Nephron progenitor cell (in vitro differentiated cells): Measurements from ENCODE around the gene LRRN3.
A peak's percentile ranks its signal among the peaks of the same experiment; 100 is the strongest.

ENCODE experiments used
- DNase-seq: peaks from one replicate; pipeline ENCODE4 v3.0.0; 2021
- H3K27ac Mint-ChIP-seq: 2 replicates; pipeline ENCODE4 v1.8.0; 2021; ENCODE audit warnings: mild to moderate bottlenecking, moderate library complexity, mixed read lengths
- H3K27me3 Mint-ChIP-seq: 2 replicates; pipeline ENCODE4 v1.8.0; 2021; ENCODE audit warnings: mild to moderate bottlenecking, low read depth, mixed read lengths; ENCODE audit not compliant: poor library complexity
- H3K36me3 Mint-ChIP-seq: 2 replicates; pipeline ENCODE4 v1.8.0; 2021; ENCODE audit warnings: low read depth, mixed read lengths
- H3K4me1 Mint-ChIP-seq: 2 replicates; pipeline ENCODE4 v1.8.0; 2021; ENCODE audit warnings: mixed read lengths
- H3K4me3 Mint-ChIP-seq: 2 replicates; pipeline ENCODE4 v1.8.0; 2021; ENCODE audit warnings: mild to moderate bottlenecking, moderate library complexity, mixed read lengths
- H3K9me3 Mint-ChIP-seq: 2 replicates; pipeline ENCODE4 v1.8.0; 2021; ENCODE audit warnings: mild to moderate bottlenecking, moderate library complexity, mixed read lengths
- CTCF ChIP-seq: fragments of 200-600 bp; sonication (generic); IDR thresholded peaks from 2 replicates; pipeline ENCODE4 v1.5.0; 2021; ENCODE audit warnings: antibody characterized with exemption

Gene LRRN3

GRCh38 chr7:111096997-111097396 lies 6.1 kb downstream of the LRRN3 start:
- no peak overlapping the region for H3K27ac Mint-ChIP-seq
- TF ChIP-seq CTCF: no peak

GRCh38 chr7:111098011-111098925 lies 7.3 kb downstream of the LRRN3 start:
- Mint-ChIP-seq H3K4me3 (no peak overlapping the region), H3K9me3 (no peaks in the 10 kb centered on the region), H3K27ac (no peak overlapping the region), H3K36me3 (no peaks in the 10 kb centered on the region), H3K27me3 (no peaks in the 10 kb centered on the region), H3K4me1 (peaks cover 28% of the 10 kb centered on the region)
- DNase-seq: peak; percentile 26
- TF ChIP-seq CTCF: peak; percentile 70

More at GRCh38 chr7:111096997-111097396, 6.1 kb downstream of the LRRN3 start:
- no peak for DNase-seq
- H3K36me3 Mint-ChIP-seq: no peaks in the 10 kb centered on the region
- H3K9me3 Mint-ChIP-seq: no peaks in the 10 kb centered on the region
- peaks cover 41% of the 10 kb centered on the region for H3K4me1 Mint-ChIP-seq
- H3K27me3 Mint-ChIP-seq: no peaks in the 10 kb centered on the region
- H3K4me3 Mint-ChIP-seq: no peak overlapping the region

- H3K4me3 Mint-ChIP-seq: no peak overlapping the region
- H3K9me3 Mint-ChIP-seq: no peaks in the 10 kb centered on the region
- peaks cover 22% of the 10 kb centered on the region for H3K4me1 Mint-ChIP-seq
- H3K36me3 Mint-ChIP-seq: no peaks in the 10 kb centered on the region
- H3K27me3 Mint-ChIP-seq: no peaks in the 10 kb centered on the region
- no peak overlapping the region for H3K27ac Mint-ChIP-seq
- no peak for TF ChIP-seq CTCF
- no peak for DNase-seq
Measured at GRCh38 chr7:111098926-111099250, 8.0 kb downstream of the LRRN3 start.

GRCh38 chr7:111101856-111102646 lies 11.1 kb downstream of the LRRN3 start:
- H3K9me3 Mint-ChIP-seq: no peaks in the 10 kb centered on the region
- H3K27me3 Mint-ChIP-seq: no peaks in the 10 kb centered on the region
- peaks cover 5% of the 10 kb centered on the region for H3K4me1 Mint-ChIP-seq
- no peaks in the 10 kb centered on the region for H3K36me3 Mint-ChIP-seq
- DNase-seq: no peak
- H3K27ac Mint-ChIP-seq: no peak overlapping the region
- H3K4me3 Mint-ChIP-seq: no peak overlapping the region
- no peak for TF ChIP-seq CTCF

- no peak overlapping the region for H3K27ac Mint-ChIP-seq
- DNase-seq: no peak
- H3K4me1 Mint-ChIP-seq: no peaks in the 10 kb centered on the region
- no peaks in the 10 kb centered on the region for H3K9me3 Mint-ChIP-seq
- H3K36me3 Mint-ChIP-seq: no peaks in the 10 kb centered on the region
- H3K27me3 Mint-ChIP-seq: no peaks in the 10 kb centered on the region
- TF ChIP-seq CTCF: no peak
- no peak overlapping the region for H3K4me3 Mint-ChIP-seq
Measured at GRCh38 chr7:111103136-111103535, 12.2 kb downstream of the LRRN3 start.
